Heart left ventricle (tissue), 13 donors: ENCODE data around the gene AP2A1.
A peak's percentile ranks its signal among the peaks of the same experiment; 100 is the strongest.

ENCODE experiments used
- CTCF ChIP-seq, 12 donors: fragments of 200-600 bp; sonication (generic) in 4 of 12; IDR thresholded peaks; one replicate each; pipeline versions ENCODE4 v1.5.0 to v1.8.0; 2018 to 2022; ENCODE audit warnings: antibody characterized with exemption in 12 of 12, mild to moderate bottlenecking in 5 of 12
- POLR2A ChIP-seq, 2 donors: fragments of 450-650 bp; IDR thresholded peaks; one replicate each; pipeline ENCODE4 v1.6.1; 2017; ENCODE audit warnings: antibody characterized with exemption in 2 of 2, mild to moderate bottlenecking in 2 of 2, moderate library complexity in 2 of 2
- donor health status: ischemic (EF 13 %, LVEDD 7.1; RV severe dilation, severe dysfunction).
- donor health status: DM: no; HTN: yes; CAD: no.
- donor health status: DM: no; HTN: no; CAD: no.
- donor health status: ischemic (EF 25% LVEDD 6.9; RV normal size, moderate dysfunction).
- donor health status: ischemic (EF 25% LVEDD 5.7; RV mildly dilated, moderate dysfunction).
- donor health status: ischemic (EF 35%, LVEDD 5.7; RV mildly dilated, moderate dysfunction).
- donor health status: nonischemic (EF 11% LVEDD 7.7; RV severe dilation, severe dysfunction).
- donor health status: DM: yes; HTN: yes; CAD: no.
- donor health status: PGD.
- donor health status: ischemic (EF 29% LVEDD 5.4; RV normal size, mild dysfunction).
- donor health status: nonischemic (EF 23%, LVEDD 6.1; RV moderate dilation, normal function).

- TF ChIP-seq POLR2A (IDR thresholded peaks at IDR 0.05) = peak in 1 of 2 donors; percentile 41
- TF ChIP-seq CTCF (IDR thresholded peaks at IDR 0.05) = no peak
These were observed 41.9 kb downstream of the AP2A1 start for GRCh38 chr19:49808711-49809159.
